ENCODE measurements around the gene MYL9.

MYL9 gene

DNA sequence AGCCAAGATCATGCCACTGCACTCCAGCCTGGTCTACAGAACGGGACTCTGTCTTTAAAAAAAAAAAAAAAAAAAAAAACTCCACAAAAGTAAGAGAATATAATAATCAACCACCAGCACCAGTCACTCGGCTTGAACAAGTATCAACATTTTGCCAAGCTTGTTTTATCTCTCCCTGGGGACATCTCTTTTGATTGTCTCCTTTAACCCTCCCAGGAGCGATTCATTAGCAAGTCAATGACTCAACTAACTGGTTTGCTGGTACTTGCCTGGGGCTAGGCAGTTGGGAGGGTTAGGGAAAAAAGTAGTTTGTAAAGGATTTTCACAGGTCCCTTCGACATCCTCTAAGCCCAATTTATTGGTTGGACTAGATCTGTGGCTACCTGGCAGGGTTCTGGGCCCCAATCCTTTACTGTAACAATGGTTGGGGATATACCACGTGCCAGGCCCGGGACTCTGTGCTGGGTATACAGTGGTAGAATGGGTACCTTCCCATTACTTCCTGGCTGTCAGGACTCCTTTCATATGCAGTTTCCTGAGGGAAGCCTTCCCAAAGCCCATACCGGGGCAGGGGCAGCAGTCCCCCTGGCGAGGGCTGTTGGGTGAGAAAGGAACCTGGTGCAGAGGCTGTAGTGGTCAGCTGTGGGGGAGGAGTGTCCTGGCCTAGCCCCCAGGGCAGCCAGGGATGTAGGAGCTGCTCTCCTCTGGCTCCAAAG is 44.2 kb downstream of the MYL9 start:
- no peak for DNase-seq

DNA sequence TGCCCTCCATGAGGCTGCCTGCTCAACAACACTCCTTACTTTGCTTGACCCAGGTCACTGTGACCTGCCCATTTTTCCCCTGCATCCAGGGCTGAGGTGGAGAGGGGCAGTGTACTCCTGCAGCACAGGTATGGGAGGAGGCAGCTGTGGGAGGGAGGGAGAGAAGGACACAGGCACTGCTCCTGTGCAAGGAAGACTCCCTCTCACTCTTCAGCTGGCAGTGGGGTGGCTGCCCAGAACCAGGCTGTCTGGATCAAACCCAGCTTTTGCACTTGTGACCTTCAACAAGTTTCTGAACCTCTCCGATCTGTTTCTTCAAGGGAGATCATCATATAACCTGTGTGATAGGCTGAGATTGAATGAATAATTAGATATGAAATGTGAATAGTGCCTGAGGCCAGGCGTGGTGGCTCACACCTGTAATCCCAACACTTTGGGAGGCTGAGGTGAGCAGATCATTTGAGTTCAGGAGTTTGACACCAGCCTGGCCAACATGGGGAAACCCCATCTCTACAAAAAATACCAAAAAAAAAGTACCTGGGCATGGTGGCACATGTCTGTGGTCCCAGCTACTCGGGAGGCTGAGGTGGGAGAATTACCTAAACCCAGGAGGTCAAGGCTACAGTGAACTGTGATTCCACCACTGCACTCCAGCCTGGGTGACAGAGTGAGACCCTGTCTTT is 46.2 kb downstream of the MYL9 start:
- DNase-seq: no peak

DNA sequence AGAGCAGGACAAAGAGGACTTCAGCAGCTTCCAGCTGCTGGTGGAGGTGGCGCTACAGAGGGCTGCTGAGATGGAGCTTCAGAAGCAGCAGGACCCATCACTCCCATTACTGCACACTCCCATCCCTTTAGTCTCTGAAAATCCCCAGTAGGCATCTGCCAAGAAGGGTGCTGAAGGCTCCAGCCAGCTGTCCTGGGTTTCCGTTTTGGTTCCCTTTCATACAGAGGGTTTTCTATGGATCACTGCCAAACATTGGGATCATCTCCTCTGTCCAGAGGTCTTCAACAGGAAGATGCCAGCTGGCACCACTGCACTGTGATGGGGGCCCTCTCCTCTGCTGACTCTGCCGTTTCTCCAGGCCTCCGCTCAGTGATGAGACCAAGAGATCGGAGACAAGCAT is 50.0 kb downstream of the MYL9 start:
- DNase-seq: no peak

DNA sequence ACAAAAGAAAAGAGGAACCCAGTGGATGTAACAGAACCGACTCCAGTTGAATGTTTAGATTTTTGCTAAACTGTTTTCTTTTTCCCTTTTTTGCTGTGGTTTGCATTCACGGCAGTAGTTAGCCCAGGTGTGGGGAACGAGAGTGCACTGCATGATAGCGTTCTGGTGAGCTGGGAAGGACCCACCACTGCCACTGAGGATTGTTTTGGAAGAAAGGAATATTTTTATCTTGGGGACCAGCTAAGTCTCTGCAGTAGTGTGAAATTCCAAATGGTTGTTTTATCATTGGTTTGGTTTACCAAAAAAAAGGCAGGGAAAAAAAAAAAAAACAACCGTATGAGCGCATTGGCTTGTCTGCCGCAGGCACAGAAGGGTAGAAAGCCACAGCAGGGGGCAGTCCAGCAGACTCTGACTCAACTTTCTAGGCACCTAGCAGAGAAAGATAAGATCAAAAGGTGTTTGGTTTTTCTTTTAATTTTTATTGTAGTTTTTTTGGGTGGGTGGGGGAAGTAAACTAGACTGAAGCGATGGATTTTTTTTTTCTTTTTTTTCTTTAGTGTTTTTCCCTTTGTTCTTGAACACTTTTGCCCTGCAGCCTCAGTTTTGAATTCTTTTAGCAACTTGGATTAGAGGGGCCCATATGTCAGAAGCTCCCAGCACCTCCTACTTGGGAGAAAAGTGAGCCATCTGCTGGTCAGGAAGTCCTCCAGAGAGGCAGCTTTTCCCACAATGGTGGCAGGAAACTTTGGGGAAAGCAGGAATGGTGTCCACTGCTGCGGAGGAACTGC is 50.7 kb downstream of the MYL9 start:
- DNase-seq: peak; percentile 37

DNA sequence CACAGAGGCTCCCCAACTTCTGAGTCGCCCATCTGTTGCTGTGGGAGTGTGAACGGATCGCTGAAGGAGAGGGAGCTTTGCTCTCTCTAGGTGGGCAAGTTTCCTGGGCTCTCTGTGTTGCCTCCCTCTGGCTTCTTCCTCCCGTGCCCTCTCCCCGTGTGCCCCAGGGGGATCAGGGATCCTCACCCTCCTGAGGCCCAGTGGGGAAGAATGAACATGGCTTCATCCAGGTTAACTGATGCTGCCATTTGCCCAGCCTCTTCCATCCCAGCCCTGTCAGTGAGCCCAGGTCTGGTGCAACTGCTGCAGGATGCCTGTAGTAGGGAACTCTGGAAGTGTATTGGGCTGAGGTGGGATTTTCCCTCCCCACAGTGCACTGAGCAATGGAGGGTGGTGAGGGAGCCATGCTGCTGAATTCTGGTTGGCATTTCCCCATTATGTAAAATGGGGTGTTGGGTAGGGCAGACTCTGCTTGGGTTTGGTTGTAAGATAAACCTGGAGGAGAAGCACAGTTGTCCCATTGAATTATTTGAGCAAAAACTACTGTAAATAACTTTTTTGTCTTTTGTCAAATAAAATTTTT is 52.1 kb downstream of the MYL9 start:
- DNase-seq: no peak

DNA sequence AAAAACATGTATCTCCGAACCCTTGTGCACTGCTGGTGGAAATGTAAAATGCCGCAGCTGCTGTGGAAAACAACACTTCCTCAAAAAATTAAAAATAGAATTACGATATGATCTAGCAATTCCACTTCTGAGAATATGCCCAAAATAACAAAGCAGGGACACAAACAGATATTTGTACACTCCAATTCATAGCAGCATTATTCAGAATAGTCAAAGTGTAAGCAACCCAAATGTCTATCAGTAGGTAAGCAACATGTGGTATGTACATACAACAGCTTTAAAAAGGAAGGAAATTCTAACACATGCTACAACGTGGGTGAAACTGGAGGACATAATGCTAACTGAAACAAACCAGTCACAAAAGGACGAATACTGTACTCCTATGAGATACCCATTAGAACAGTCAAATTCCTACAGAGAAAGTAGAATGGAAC is 58.6 kb downstream of the MYL9 start:
- no peak for DNase-seq

All from T-helper 9 cell (primary cell).